K562 (cell line): ENCODE measurements around the gene SCTR. TPM values are rescaled to one million over a fixed set of nuclear protein-coding genes. Genes with fewer than 3 reads are reported as not detected.

ENCODE experiments used
- ATAC-seq: fragments of 200-7000 bp; cut with Tn5 transposase; 3 replicates; pipeline ENCODE4 v1.9.1; 2020; ENCODE audit warnings: moderate library complexity
- BruUV-seq: library from RNA; stranded (reverse); fragments of 400-500 nt; replicated peaks from 2 replicates; lab custom pipeline; 2021; lab: Mats Ljungman, UMichigan
- CTCF ChIA-PET: fragments of 300-600 bp; formaldehyde crosslinking; extraction: SDS; loops from one replicate; lab custom pipeline; 2021; ENCODE audit warnings: low intra/inter-chr PET ratio; lab: Yijun Ruan, JAX
- POLR2A ChIA-PET: fragments of 300-600, 350-650 bp; sonication (Branson Sonifier 250); formaldehyde crosslinking; extraction: SDS; loops from one replicate; lab custom pipeline; 2021; ENCODE audit warnings: antibody characterized with exemption, inconsistent platforms; lab: Yijun Ruan, JAX
- DNase-seq, 4 experiments: peaks; one replicate each; pipeline versions ENCODE4 v3.0.0 to v3.0.0-alpha.2; 2011 to 2018; ENCODE audit warnings: low spot score in 3 of 4, mixed read lengths in 3 of 4; ENCODE audit errors: extremely low read depth in 1 of 4
- FAIRE-seq: peaks from 2 replicates; lab custom pipeline; 2011; peaks lifted over from hg19 to GRCh38; lab: Jason Lieb, UNC
- H2AFZ ChIP-seq: 2 replicates; pipeline ENCODE4 v1.6.0; 2011; ENCODE audit warnings: low read depth, low read length, control low read depth, inconsistent platforms
- H3K27ac ChIP-seq: fragments of 200-600 bp; 3 replicates; pipeline ENCODE4 v1.8.0; 2011; ENCODE audit warnings: low read depth, mild to moderate bottlenecking, control low read depth, inconsistent platforms, low read length, moderate library complexity, mixed read lengths; ENCODE audit errors: extremely low read depth
- H3K27me3 ChIP-seq, 2 experiments: fragments of 300-600 bp in 1 of 2; 2 replicates in 1 of 2; 3 replicates in 1 of 2; pipeline versions ENCODE4 v1.6.0 to v1.8.0; 2011; ENCODE audit warnings: inconsistent platforms in 2 of 2, low read length in 2 of 2, mild to moderate bottlenecking in 1 of 2, mixed read lengths in 1 of 2, moderate library complexity in 1 of 2; ENCODE audit not compliant: control insufficient read depth in 2 of 2, insufficient read depth in 2 of 2
- H3K36me3 ChIP-seq: fragments of 300-600 bp; 3 replicates; pipeline ENCODE4 v1.8.0; 2011; ENCODE audit warnings: mild to moderate bottlenecking, low read length, inconsistent platforms; ENCODE audit not compliant: control insufficient read depth, insufficient read depth
- H3K4me1 ChIP-seq, 2 experiments: fragments of 200-600 bp in 1 of 2; replicated peaks in 1 of 2; 2 replicates in 1 of 2; 3 replicates in 1 of 2; pipeline versions ENCODE4 v1.5.1 to v1.8.0; 2011; ENCODE audit warnings: inconsistent platforms in 2 of 2, low read length in 2 of 2, mild to moderate bottlenecking in 1 of 2, mixed read lengths in 1 of 2, moderate library complexity in 1 of 2; ENCODE audit not compliant: control insufficient read depth in 2 of 2, insufficient read depth in 2 of 2
- H3K4me2 ChIP-seq: 2 replicates; pipeline ENCODE4 v1.6.1; 2011; ENCODE audit warnings: low read length, control low read depth, inconsistent platforms, mixed read lengths; ENCODE audit not compliant: insufficient read depth
- H3K4me3 ChIP-seq: fragments of 200-600 bp; sonication (generic), shearing (Covaris generic); 2 replicates; pipeline ENCODE4 v1.5.1; 2016; ENCODE audit warnings: control low read depth, inconsistent platforms
- H3K79me2 ChIP-seq: fragments of 200-600 bp; 3 replicates; pipeline ENCODE4 v1.8.0; 2011; ENCODE audit warnings: low read length, inconsistent platforms; ENCODE audit not compliant: control insufficient read depth, insufficient read depth
- H3K9ac ChIP-seq, 2 experiments: 2 replicates each; pipeline versions ENCODE4 v1.6.0 to v1.6.1; 2011; ENCODE audit warnings: low read depth in 2 of 2, low read length in 2 of 2, control low read depth in 1 of 2, inconsistent platforms in 1 of 2, mild to moderate bottlenecking in 1 of 2, mixed read lengths in 1 of 2; ENCODE audit not compliant: insufficient read depth in 1 of 2
- H3K9me1 ChIP-seq: one replicate; pipeline ENCODE4 v1.6.0; 2011; ENCODE audit warnings: inconsistent platforms, mild to moderate bottlenecking, low read length, moderate library complexity; ENCODE audit not compliant: control insufficient read depth, insufficient read depth
- H3K9me3 ChIP-seq: replicated peaks from 2 replicates; pipeline ENCODE4 v1.5.1; 2011; ENCODE audit warnings: low read depth, low read length, inconsistent platforms; ENCODE audit not compliant: control insufficient read depth, insufficient read depth
- H4K20me1 ChIP-seq: replicated peaks from 2 replicates; pipeline ENCODE4 v1.6.1; 2011; ENCODE audit warnings: low read length, inconsistent platforms, mixed read lengths; ENCODE audit not compliant: control insufficient read depth, insufficient read depth
- HDAC8 ChIP-seq: fragments of 450-650 bp; IDR thresholded peaks from 2 replicates; pipeline ENCODE4 v1.6.1; 2016; ENCODE audit warnings: mild to moderate bottlenecking, missing genetic modification characterization, moderate library complexity, missing compliant biosample characterization
- HMG20B ChIP-seq: fragments of 250-450 bp; sonication (Bioruptor Pico); IDR thresholded peaks from 2 replicates; pipeline ENCODE4 v1.5.0; 2021; ENCODE audit warnings: mild to moderate bottlenecking
- KLF16 ChIP-seq: IDR thresholded peaks from 2 replicates; pipeline ENCODE4 v1.6.1; 2016; ENCODE audit warnings: antibody characterized with exemption
- MBD2 ChIP-seq: sonication (generic); IDR thresholded peaks from 2 replicates; pipeline ENCODE4 v1.6.1; 2016; ENCODE audit warnings: low read depth, borderline replicate concordance
- MECOM ChIP-seq: fragments of 250-450 bp; sonication (Bioruptor Pico); IDR thresholded peaks from 2 replicates; pipeline ENCODE4 v1.8.0; 2022; ENCODE audit warnings: inconsistent platforms
- NCOR1 ChIP-seq: fragments of 450-650 bp; IDR thresholded peaks from 2 replicates; pipeline ENCODE4 v1.6.1; 2016; ENCODE audit warnings: mild to moderate bottlenecking, moderate library complexity
- RBM15 ChIP-seq: fragments of 200-400 bp; formaldehyde crosslinking; IDR thresholded peaks from 2 replicates; pipeline ENCODE4 v1.6.1; 2018; ENCODE audit warnings: mild to moderate bottlenecking, low read length, moderate library complexity; ENCODE audit not compliant: insufficient read depth
- RCOR1 ChIP-seq, 2 experiments: IDR thresholded peaks; 2 replicates each; pipeline ENCODE4 v1.6.1; 2012; ENCODE audit warnings: low read depth in 2 of 2, low read length in 2 of 2, borderline replicate concordance in 1 of 2, improper control_type of control experiment in 1 of 2
- RFX5 ChIP-seq: IDR thresholded peaks from 2 replicates; pipeline ENCODE4 v1.6.1; 2011; ENCODE audit warnings: low read depth, mild to moderate bottlenecking, improper control_type of control experiment, low read length
- STAT5A ChIP-seq: IDR thresholded peaks from 2 replicates; pipeline ENCODE4 v1.6.1; 2012; ENCODE audit warnings: low read length, inconsistent platforms, borderline replicate concordance
- STAT5B ChIP-seq: fragments of 250-450 bp; sonication (Bioruptor Pico); IDR thresholded peaks from 2 replicates; pipeline ENCODE4 v1.8.0; 2021; ENCODE audit warnings: mild to moderate bottlenecking, inconsistent platforms
- TARDBP ChIP-seq: fragments of 450-650 bp; IDR thresholded peaks from 2 replicates; pipeline ENCODE4 v1.6.1; 2016
- THRA ChIP-seq: fragments of 450-650 bp; IDR thresholded peaks from 2 replicates; pipeline ENCODE4 v1.6.1; 2017; ENCODE audit warnings: mild to moderate bottlenecking, moderate library complexity
- ZNF586 ChIP-seq: fragments of 450-650 bp; formaldehyde crosslinking; conservative IDR thresholded peaks from 2 replicates; pipeline ENCODE4 v1.4.0; 2020; ENCODE audit warnings: mild to moderate bottlenecking, moderate library complexity
- ZNF639 ChIP-seq, 2 experiments: fragments of 200-800 bp in 1 of 2; sonication (Bioruptor generic) in 1 of 2; sonication (generic) in 1 of 2; formaldehyde crosslinking in 1 of 2; IDR thresholded peaks in 1 of 2; conservative IDR thresholded peaks in 1 of 2; 2 replicates each; pipeline versions ENCODE4 v1.5.0 to v1.6.1; 2016 to 2020; ENCODE audit warnings: missing compliant biosample characterization in 1 of 2, missing genetic modification characterization in 1 of 2, missing genetic modification reagents in 1 of 2
- WGBS: fragments of 100-300 bp; shearing (Covaris generic); methylation state at CpG from one replicate; pipeline ENCODE4 v1.1.6; 2016; ENCODE audit warnings: low coverage, mixed read lengths; ENCODE audit not compliant: insufficient coverage; ENCODE audit errors: missing lambda C conversion rate; 5-methylcytosine and 5-hydroxymethylcytosine counted together
- in situ Hi-C: fragments of 300-500 bp; cut with MboI; formaldehyde crosslinking; loops from 4 replicates; pipeline ENCODE4 v1.15.0; 2018; ENCODE audit warnings: inconsistent platforms, mixed read lengths
- intact Hi-C: fragments of 100-400 bp; cut with micrococcal nuclease; formaldehyde crosslinking; loops from 2 replicates; pipeline ENCODE4 v1.14.2; 2022
- polyA plus RNA-seq, 8 experiments: library from polyadenylated mRNA; depleted of rRNA in 4 of 8; stranded (reverse) in 5 of 8; unstranded in 3 of 8; fragments of >200 nt; fragmentation: Nextera tagmentation in 2 of 8; fragmentation: Illumina TruSeq in 1 of 8; extraction: Ambion mirVana in 2 of 8; extraction: Trizol in 1 of 8; gene quantifications; 2 replicates each; pipeline versions ENCODE4 v1.2.1 to v1.2.3, GENCODE V29; 2011 to 2014; ENCODE audit warnings: inconsistent platforms in 1 of 8, missing spikeins in 1 of 8
- total RNA-seq, 7 experiments: library from RNA; depleted of rRNA in 6 of 7; stranded (reverse); fragments of >200 nt in 6 of 7; fragmentation: Illumina TruSeq in 2 of 7; extraction: Trizol in 2 of 7; gene quantifications; 2 replicates each; pipeline versions ENCODE4 v1.2.1 to v1.2.3, GENCODE V29; 2011 to 2021; ENCODE audit warnings: low replicate concordance in 1 of 7
- TF ChIP-seq, protein P1 (sequence below): sonication (generic); formaldehyde crosslinking; IDR thresholded peaks from 2 replicates; pipeline ENCODE4 v1.8.1; 2022; ENCODE audit warnings: missing genetic modification reagents
- TF ChIP-seq, protein P2 (sequence below): sonication (generic); formaldehyde crosslinking; IDR thresholded peaks from 2 replicates; pipeline ENCODE4 v1.9.0; 2022; ENCODE audit warnings: mild to moderate bottlenecking, missing genetic modification reagents

Gene SCTR
- total and polyA plus RNA-seq, 9 of the 15 experiments (the other 6 are each of a cell fraction or from before 2014, with no cell fraction given): not detected

DNA sequence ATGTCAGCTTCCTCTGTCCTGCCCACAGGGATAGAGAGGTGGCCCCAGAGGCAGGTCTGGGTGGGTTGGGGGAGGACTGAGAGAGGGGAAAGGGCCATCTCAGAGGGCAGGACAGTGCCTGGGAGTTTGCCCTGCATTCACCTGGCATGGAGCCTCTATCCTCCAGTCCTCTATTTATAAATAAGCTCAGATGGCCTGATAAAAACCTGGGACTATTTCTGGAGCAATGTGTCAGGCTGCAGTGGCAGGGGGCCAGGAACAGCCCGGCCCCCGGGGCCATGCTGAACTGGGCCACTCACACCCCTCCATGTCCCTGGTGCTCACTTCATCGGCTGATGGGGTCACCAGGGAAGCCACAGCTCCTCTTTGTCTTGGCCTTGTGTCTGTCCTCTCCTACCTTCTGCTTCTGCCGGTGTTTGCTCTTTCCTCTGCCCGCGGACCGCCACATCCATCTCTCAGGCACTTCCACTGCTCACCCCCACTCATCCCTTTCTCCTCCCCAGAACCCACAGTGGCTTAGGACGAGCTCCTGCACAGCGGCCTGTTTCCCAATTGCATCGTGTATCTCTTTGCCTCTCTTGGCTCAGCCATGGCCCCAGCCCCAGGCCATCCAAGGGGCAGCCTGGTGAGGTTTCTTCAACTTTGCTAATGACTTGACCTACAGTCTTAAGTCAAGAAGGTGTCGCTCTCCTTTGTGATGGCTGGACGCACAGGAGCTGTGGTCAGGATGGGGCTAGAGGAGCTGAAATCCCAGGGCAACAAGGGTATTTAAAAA, 38.8 kb downstream of the SCTR start:
- Histone ChIP-seq H3K79me2 (no peaks in the 10 kb centered on the region), H3K4me1 (peaks cover 2 to 8% of the 10 kb centered on the region in 2 experiments; a peak in 3 of 5 replicates), H4K20me1 (peaks cover 24% of the 10 kb centered on the region; the same call in 1 of the 2 replicates), H3K27ac (no peak overlapping the region), H3K9me1 (peaks cover 5% of the 10 kb centered on the region), H2AFZ (no peak overlapping the region), H3K9ac (no peak overlapping the region), H3K36me3 (no peaks in the 10 kb centered on the region), H3K4me3 (no peak overlapping the region), H3K27me3 (peaks cover 19 to 93% of the 10 kb centered on the region in 2 experiments), H3K9me3 (no peaks in the 10 kb centered on the region), H3K4me2 (no peak overlapping the region)
- no peak for FAIRE-seq
- ATAC-seq: no peak
- 1% methylated on average over 12 of the region's 12 CpGs for WGBS
- DNase-seq: no peak
- in situ Hi-C loops: no loop called here
- no TSS peak for BruUV-seq
- ChIA-PET CTCF (no interaction called here), POLR2A (interaction anchor here (0.6 to 1.3 kb wide), 4 partner anchors 9 to 184 kb away, joined by 3 to 5 read pairs (median 4); no protein-coding TSS in a partner anchor)
- intact Hi-C loops: no loop called here
- TF ChIP-seq, protein P1, sequence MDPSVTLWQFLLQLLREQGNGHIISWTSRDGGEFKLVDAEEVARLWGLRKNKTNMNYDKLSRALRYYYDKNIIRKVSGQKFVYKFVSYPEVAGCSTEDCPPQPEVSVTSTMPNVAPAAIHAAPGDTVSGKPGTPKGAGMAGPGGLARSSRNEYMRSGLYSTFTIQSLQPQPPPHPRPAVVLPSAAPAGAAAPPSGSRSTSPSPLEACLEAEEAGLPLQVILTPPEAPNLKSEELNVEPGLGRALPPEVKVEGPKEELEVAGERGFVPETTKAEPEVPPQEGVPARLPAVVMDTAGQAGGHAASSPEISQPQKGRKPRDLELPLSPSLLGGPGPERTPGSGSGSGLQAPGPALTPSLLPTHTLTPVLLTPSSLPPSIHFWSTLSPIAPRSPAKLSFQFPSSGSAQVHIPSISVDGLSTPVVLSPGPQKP (CRISPR knock-in tag): no peak
- no peak for TF ChIP-seq ZNF639 (CRISPR knock-in tag; conservative IDR thresholded peaks at IDR 0.05 in 1 of 2, IDR thresholded peaks at IDR 0.05 in 1 of 2)
- no peak for TF ChIP-seq HMG20B (CRISPR knock-in tag)
- no peak for TF ChIP-seq RBM15
- TF ChIP-seq ZNF586 (CRISPR knock-in tag): no peak
- TF ChIP-seq KLF16: no peak
- TF ChIP-seq THRA: no peak
- no peak for TF ChIP-seq MBD2
- TF ChIP-seq MECOM (CRISPR knock-in tag): no peak
- TF ChIP-seq RFX5: no peak
- no peak for TF ChIP-seq TARDBP
- TF ChIP-seq HDAC8: no peak
- no peak for TF ChIP-seq NCOR1
- no peak for TF ChIP-seq STAT5A
- TF ChIP-seq RCOR1 (IDR thresholded peaks at IDR 0.05; ENCODE audit: borderline replicate concordance in 1 of 2, low read depth in 2 of 2, low read length in 2 of 2): no peak
- no peak for TF ChIP-seq STAT5B (CRISPR knock-in tag)
- TF ChIP-seq, protein P2, sequence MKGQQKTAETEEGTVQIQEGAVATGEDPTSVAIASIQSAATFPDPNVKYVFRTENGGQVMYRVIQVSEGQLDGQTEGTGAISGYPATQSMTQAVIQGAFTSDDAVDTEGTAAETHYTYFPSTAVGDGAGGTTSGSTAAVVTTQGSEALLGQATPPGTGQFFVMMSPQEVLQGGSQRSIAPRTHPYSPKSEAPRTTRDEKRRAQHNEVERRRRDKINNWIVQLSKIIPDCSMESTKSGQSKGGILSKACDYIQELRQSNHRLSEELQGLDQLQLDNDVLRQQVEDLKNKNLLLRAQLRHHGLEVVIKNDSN: no peak
